SK-N-SH (cell line): Measurements from ENCODE around the gene PHLPP1. TPM values are rescaled to one million over a fixed set of nuclear protein-coding genes. Genes with fewer than 3 reads are reported as not detected.

Experiments
- CTCF ChIA-PET: fragments of 300-600, 350-600 bp; formaldehyde crosslinking; extraction: SDS; loops from one replicate; lab custom pipeline; 2021; lab: Yijun Ruan, JAX
- POLR2A ChIA-PET: fragments of 350-600 bp; sonication (Branson Sonifier 250); formaldehyde crosslinking; extraction: SDS; loops from one replicate; lab custom pipeline; 2020; ENCODE audit warnings: antibody characterized with exemption, inconsistent platforms; lab: Yijun Ruan, JAX
- DNase-seq: peaks from one replicate; pipeline ENCODE4 v3.0.0; 2012
- H2AFZ ChIP-seq: fragments of 200-600 bp; sonication (generic); 2 replicates; pipeline ENCODE4 v1.8.1; 2016; ENCODE audit warnings: antibody characterized with exemption, mild to moderate bottlenecking, low read depth
- H3F3A ChIP-seq: fragments of 200-600 bp; sonication (generic); replicated peaks from 2 replicates; pipeline ENCODE3; 2016; ENCODE audit warnings: antibody characterized with exemption, mild to moderate bottlenecking; ENCODE audit not compliant: insufficient read depth
- H3K27ac ChIP-seq, 2 experiments: fragments of 200-500 bp in 1 of 2; fragments of 200-600 bp in 1 of 2; sonication (Bioruptor generic) in 1 of 2; sonication (generic), shearing (Covaris generic) in 1 of 2; 2 replicates each; pipeline versions ENCODE4 v1.5.1 to v1.6.1; 2014 to 2016; ENCODE audit warnings: low read depth in 2 of 2, inconsistent platforms in 1 of 2, low read length in 1 of 2, mild to moderate bottlenecking in 1 of 2, mixed read lengths in 1 of 2
- H3K27me3 ChIP-seq: fragments of 200-600 bp; sonication (generic), shearing (Covaris generic); 2 replicates; pipeline ENCODE4 v1.6.1; 2016; ENCODE audit warnings: mixed run types; ENCODE audit not compliant: insufficient read depth
- H3K36me3 ChIP-seq, 2 experiments: fragments of 200-500 bp in 1 of 2; fragments of 200-600 bp in 1 of 2; sonication (Bioruptor generic) in 1 of 2; sonication (generic) in 1 of 2; replicated peaks in 1 of 2; 2 replicates each; pipeline versions ENCODE3 to v1.5.1; 2014 to 2016; ENCODE audit warnings: low read length in 1 of 2, mild to moderate bottlenecking in 1 of 2; ENCODE audit not compliant: insufficient read depth in 2 of 2, control insufficient read depth in 1 of 2
- H3K4me1 ChIP-seq, 2 experiments: fragments of 200-500 bp in 1 of 2; fragments of 200-600 bp in 1 of 2; sonication (Bioruptor generic) in 1 of 2; sonication (generic), shearing (Covaris generic) in 1 of 2; 2 replicates each; pipeline versions ENCODE4 v1.5.1 to v1.6.1; 2014 to 2016; ENCODE audit warnings: low read depth in 1 of 2, low read length in 1 of 2, mixed run types in 1 of 2; ENCODE audit not compliant: insufficient read depth in 2 of 2, control insufficient read depth in 1 of 2
- H3K4me2 ChIP-seq: fragments of 200-600 bp; sonication (generic), shearing (Covaris generic); 2 replicates; pipeline ENCODE4 v1.6.1; 2017; ENCODE audit warnings: mixed run types
- H3K4me3 ChIP-seq, 2 experiments: fragments of 200-500 bp in 1 of 2; fragments of 200-600 bp in 1 of 2; sonication (Bioruptor generic) in 1 of 2; sonication (generic), shearing (Covaris generic) in 1 of 2; 2 replicates each; pipeline versions ENCODE4 v1.5.1 to v1.8.1; 2014 to 2016; ENCODE audit warnings: low read depth in 2 of 2, inconsistent platforms in 1 of 2, low read length in 1 of 2, mild to moderate bottlenecking in 1 of 2, mixed read lengths in 1 of 2, moderate library complexity in 1 of 2
- H3K79me2 ChIP-seq: fragments of 200-600 bp; sonication (generic); 2 replicates; pipeline ENCODE4 v1.8.1; 2017; ENCODE audit warnings: mild to moderate bottlenecking; ENCODE audit not compliant: insufficient read depth
- H3K9ac ChIP-seq: fragments of 200-600 bp; sonication (generic); 2 replicates; pipeline ENCODE4 v1.6.1; 2017; ENCODE audit warnings: mixed run types
- H3K9me2 ChIP-seq: fragments of 200-600 bp; sonication (generic); 2 replicates; pipeline ENCODE4 v1.6.1; 2017; ENCODE audit warnings: mixed run types
- H3K9me3 ChIP-seq: fragments of 200-600 bp; sonication (generic); 2 replicates; pipeline ENCODE4 v1.6.1; 2017; ENCODE audit warnings: mixed run types, mild to moderate bottlenecking, moderate library complexity
- H4K20me1 ChIP-seq: fragments of 200-600 bp; sonication (generic); 2 replicates; pipeline ENCODE4 v1.6.1; 2017; ENCODE audit warnings: mild to moderate bottlenecking, mixed run types; ENCODE audit not compliant: insufficient read depth
- EZH2phosphoT487 ChIP-seq: fragments of 200-600 bp; sonication (generic); IDR thresholded peaks from 2 replicates; pipeline ENCODE4 v1.6.1; 2017; ENCODE audit warnings: low read depth, mixed run types, mild to moderate bottlenecking, antibody characterized with exemption, moderate library complexity, borderline replicate concordance
- FOSL2 ChIP-seq: IDR thresholded peaks from 2 replicates; pipeline ENCODE4 v1.4.0; 2012; ENCODE audit warnings: low read depth, mild to moderate bottlenecking, moderate library complexity, borderline replicate concordance
- FOXM1 ChIP-seq: IDR thresholded peaks from 2 replicates; pipeline ENCODE4 v1.4.0; 2012; ENCODE audit warnings: low read depth, mild to moderate bottlenecking
- GABPA ChIP-seq: IDR thresholded peaks from 2 replicates; pipeline ENCODE4 v1.4.0; 2012; ENCODE audit warnings: low read depth, mild to moderate bottlenecking
- IRF3 ChIP-seq: fragments of 150-350 bp; IDR thresholded peaks from 2 replicates; pipeline ENCODE4 v1.6.1; 2016; ENCODE audit warnings: mild to moderate bottlenecking, low read depth, low read length
- JUND ChIP-seq: IDR thresholded peaks from 2 replicates; pipeline ENCODE4 v1.4.0; 2012
- NFIC ChIP-seq: IDR thresholded peaks from 2 replicates; pipeline ENCODE4 v1.4.0; 2012; ENCODE audit warnings: borderline replicate concordance
- RAD21 ChIP-seq: IDR thresholded peaks from 2 replicates; pipeline ENCODE4 v1.6.1; 2012; ENCODE audit warnings: mild to moderate bottlenecking, low read length
- REST ChIP-seq: IDR thresholded peaks from 2 replicates; pipeline ENCODE4 v1.6.1; 2012; ENCODE audit warnings: mild to moderate bottlenecking, low read depth, low read length, moderate library complexity
- SMC3 ChIP-seq: IDR thresholded peaks from 2 replicates; pipeline ENCODE4 v1.6.1; 2012; ENCODE audit warnings: low read depth, low read length, improper control_type of control experiment
- TAF1 ChIP-seq: IDR thresholded peaks from 2 replicates; pipeline ENCODE4 v1.6.1; 2012; ENCODE audit warnings: low read depth, mild to moderate bottlenecking, low read length, moderate library complexity, borderline replicate concordance
- TCF12 ChIP-seq: IDR thresholded peaks from 2 replicates; pipeline ENCODE4 v1.4.0; 2012
- TEAD4 ChIP-seq: IDR thresholded peaks from 2 replicates; pipeline ENCODE4 v1.4.0; 2012; ENCODE audit warnings: mild to moderate bottlenecking, borderline replicate concordance; ENCODE audit not compliant: insufficient read depth
- YY1 ChIP-seq: IDR thresholded peaks from 2 replicates; pipeline ENCODE4 v1.4.0; 2012; ENCODE audit warnings: low read depth, mild to moderate bottlenecking
- WGBS: methylation state at CpG from one replicate; pipeline ENCODE4 v1.1.6; 2017; ENCODE audit warnings: low lambda C conversion rate; 5-methylcytosine and 5-hydroxymethylcytosine counted together
- polyA plus RNA-seq, 3 experiments: library from polyadenylated mRNA; depleted of rRNA; stranded (reverse); fragments of >200 nt; gene quantifications; 2 replicates each; pipeline ENCODE4 v1.2.3, GENCODE V29; 2012
- TF ChIP-seq, protein P1 (sequence below): IDR thresholded peaks from 2 replicates; pipeline ENCODE4 v1.4.0; 2012; ENCODE audit warnings: low read depth, borderline replicate concordance

Gene PHLPP1
- polyA plus RNA-seq, 1 of the 3 experiments (the other 2 are of a cell fraction) = 4.6 TPM

DNA sequence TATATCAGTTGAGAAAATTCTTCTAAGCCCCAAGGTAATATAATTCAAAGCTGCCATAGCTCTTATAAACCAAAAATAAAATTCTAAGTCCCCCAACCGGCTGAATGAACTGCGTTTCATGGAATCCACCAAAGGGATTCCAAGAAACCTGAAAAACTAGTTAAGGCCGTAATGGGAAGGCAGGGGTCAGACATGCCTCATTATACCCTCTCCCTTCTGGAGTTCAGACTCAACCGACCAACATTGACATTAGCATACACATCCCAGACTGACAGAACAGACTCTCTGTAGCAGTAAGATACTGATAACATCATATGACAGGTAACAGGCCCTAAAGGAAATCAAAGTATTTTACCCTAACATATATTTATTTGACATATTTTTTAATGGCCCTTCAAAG lies 31.4 kb upstream of the PHLPP1 start (continued):
- no peak for TF ChIP-seq TCF12

GRCh38 chr18:62688743-62689317 lies 26.5 kb upstream of the PHLPP1 start:
- Histone ChIP-seq H3K4me1 (no peaks in the 10 kb centered on the region), H3F3A (no peaks in the 10 kb centered on the region), H3K9me3 (no peaks in the 10 kb centered on the region), H4K20me1 (no peaks in the 10 kb centered on the region), H3K27ac (no peak overlapping the region), H3K9ac (no peak overlapping the region), H3K79me2 (no peaks in the 10 kb centered on the region), H3K4me3 (no peak overlapping the region), H3K27me3 (no peaks in the 10 kb centered on the region; the same call in 1 of the 2 replicates), H3K4me2 (no peak overlapping the region), H3K36me3 (no peaks in the 10 kb centered on the region), H3K9me2 (no peaks in the 10 kb centered on the region)
- DNase-seq = no peak
- 68% methylated on average over 7 of the region's 7 CpGs for WGBS
- POLR2A ChIA-PET = no interaction called here
- CTCF ChIA-PET = interaction anchor here (1.5 kb wide), 1 partner anchor 62 kb away, joined by 3 read pairs; no protein-coding TSS in a partner anchor
- TF ChIP-seq REST = no peak
- TF ChIP-seq, protein P1, sequence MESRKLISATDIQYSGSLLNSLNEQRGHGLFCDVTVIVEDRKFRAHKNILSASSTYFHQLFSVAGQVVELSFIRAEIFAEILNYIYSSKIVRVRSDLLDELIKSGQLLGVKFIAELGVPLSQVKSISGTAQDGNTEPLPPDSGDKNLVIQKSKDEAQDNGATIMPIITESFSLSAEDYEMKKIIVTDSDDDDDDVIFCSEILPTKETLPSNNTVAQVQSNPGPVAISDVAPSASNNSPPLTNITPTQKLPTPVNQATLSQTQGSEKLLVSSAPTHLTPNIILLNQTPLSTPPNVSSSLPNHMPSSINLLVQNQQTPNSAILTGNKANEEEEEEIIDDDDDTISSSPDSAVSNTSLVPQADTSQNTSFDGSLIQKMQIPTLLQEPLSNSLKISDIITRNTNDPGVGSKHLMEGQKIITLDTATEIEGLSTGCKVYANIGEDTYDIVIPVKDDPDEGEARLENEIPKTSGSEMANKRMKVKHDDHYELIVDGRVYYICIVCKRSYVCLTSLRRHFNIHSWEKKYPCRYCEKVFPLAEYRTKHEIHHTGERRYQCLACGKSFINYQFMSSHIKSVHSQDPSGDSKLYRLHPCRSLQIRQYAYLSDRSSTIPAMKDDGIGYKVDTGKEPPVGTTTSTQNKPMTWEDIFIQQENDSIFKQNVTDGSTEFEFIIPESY = no peak
- TF ChIP-seq GABPA = no peak
- no peak for TF ChIP-seq JUND
- TF ChIP-seq FOSL2 = no peak
- TF ChIP-seq IRF3 = no peak
- TF ChIP-seq NFIC = no peak
- no peak for TF ChIP-seq FOXM1
- TF ChIP-seq SMC3 = no peak
- no peak for TF ChIP-seq RAD21
- no peak for TF ChIP-seq YY1
- TF ChIP-seq EZH2phosphoT487 = no peak
- no peak for TF ChIP-seq TAF1
- TF ChIP-seq TEAD4 = no peak
- TF ChIP-seq, all 33 proteins: peak for 0
- no peak overlapping the region for H2AFZ ChIP-seq
